Measurements from ENCODE around the gene ZNF536.

The ZNF536 gene

GRCh38 chr19:30430206-30430734 is 58.1 kb downstream of the ZNF536 start:
- H3K4me3 ChIP-seq (ENCODE audit: low read depth, low read length) = no peak overlapping the region
- no peak for DNase-seq (ENCODE audit: low read depth, low spot score)
- no peak for TF ChIP-seq CTCF (IDR thresholded peaks at IDR 0.05; ENCODE audit: low read depth, low read length)
- in situ Hi-C loops (cut with HindIII; ENCODE audit: low sequenced_read_pairs) = no loop called here

- DNase-seq (ENCODE audit: low read depth, low spot score) = no peak
- H3K4me3 ChIP-seq (ENCODE audit: low read depth, low read length) = no peak overlapping the region
- in situ Hi-C loops (cut with HindIII; ENCODE audit: low sequenced_read_pairs) = no loop called here
- no peak for TF ChIP-seq CTCF (IDR thresholded peaks at IDR 0.05; ENCODE audit: low read depth, low read length)
These were observed 59.4 kb downstream of the ZNF536 start for GRCh38 chr19:30431591-30431990.

GRCh38 chr19:30434797-30435594 is 62.8 kb downstream of the ZNF536 start:
- H3K4me3 ChIP-seq (ENCODE audit: low read depth, low read length) = no peak overlapping the region
- DNase-seq (ENCODE audit: low read depth, low spot score) = no peak
- in situ Hi-C loops (cut with HindIII; ENCODE audit: low sequenced_read_pairs) = no loop called here
- TF ChIP-seq CTCF (IDR thresholded peaks at IDR 0.05; ENCODE audit: low read depth, low read length) = no peak

GRCh38 chr19:30437869-30438268 is 65.7 kb downstream of the ZNF536 start:
- H3K4me3 ChIP-seq (ENCODE audit: low read depth, low read length) = no peak overlapping the region
- DNase-seq (ENCODE audit: low read depth, low spot score) = no peak
- TF ChIP-seq CTCF (IDR thresholded peaks at IDR 0.05; ENCODE audit: low read depth, low read length) = no peak
- in situ Hi-C loops (cut with HindIII; ENCODE audit: low sequenced_read_pairs) = no loop called here

GRCh38 chr19:30439310-30439709 is 67.1 kb downstream of the ZNF536 start:
- in situ Hi-C loops (cut with HindIII; ENCODE audit: low sequenced_read_pairs) = no loop called here
- H3K4me3 ChIP-seq (ENCODE audit: low read depth, low read length) = no peak overlapping the region
- no peak for TF ChIP-seq CTCF (IDR thresholded peaks at IDR 0.05; ENCODE audit: low read depth, low read length)
- no peak for DNase-seq (ENCODE audit: low read depth, low spot score)

GRCh38 chr19:30441011-30441410 is 68.8 kb downstream of the ZNF536 start:
- TF ChIP-seq CTCF (IDR thresholded peaks at IDR 0.05; ENCODE audit: low read depth, low read length) = no peak
- no peak for DNase-seq (ENCODE audit: low read depth, low spot score)
- H3K4me3 ChIP-seq (ENCODE audit: low read depth, low read length) = no peak overlapping the region
- in situ Hi-C loops (cut with HindIII; ENCODE audit: low sequenced_read_pairs) = no loop called here
